GM12878 (cell line): ENCODE data around the gene MEX3C. TPM values are rescaled to one million over a fixed set of nuclear protein-coding genes. Genes with fewer than 3 reads are reported as not detected.

Experiments used
- ETV6 ChIP-seq, 2 experiments: fragments of 450-650 bp in 1 of 2; IDR thresholded peaks in 1 of 2; conservative IDR thresholded peaks in 1 of 2; 2 replicates each; pipeline ENCODE4 v1.6.1; 2014; ENCODE audit warnings: antibody characterized with exemption in 1 of 2, borderline replicate concordance in 1 of 2, low read depth in 1 of 2, mild to moderate bottlenecking in 1 of 2, moderate library complexity in 1 of 2
- EZH2 ChIP-seq: IDR thresholded peaks from 2 replicates; pipeline ENCODE4 v1.6.1; 2012; ENCODE audit warnings: low read depth, mild to moderate bottlenecking, control low read depth, inconsistent platforms, low read length, borderline replicate concordance; ENCODE audit not compliant: control insufficient read depth
- HCFC1 ChIP-seq: fragments of 150-350 bp; IDR thresholded peaks from 2 replicates; pipeline ENCODE4 v1.6.1; 2014; ENCODE audit warnings: low read length
- NFXL1 ChIP-seq: fragments of 450-650 bp; IDR thresholded peaks from 2 replicates; pipeline ENCODE4 v1.6.1; 2017; ENCODE audit warnings: antibody characterized with exemption, mild to moderate bottlenecking, borderline replicate concordance
- PAX8 ChIP-seq: fragments of 450-650 bp; IDR thresholded peaks from 2 replicates; pipeline ENCODE4 v1.6.1; 2017; ENCODE audit warnings: mild to moderate bottlenecking, moderate library complexity
- POLR2AphosphoS5 ChIP-seq: IDR thresholded peaks from 2 replicates; pipeline ENCODE4 v1.6.1; 2011; ENCODE audit warnings: mild to moderate bottlenecking, low read length, inconsistent platforms
- RBBP5 ChIP-seq: fragments of 200-600 bp; sonication (generic); conservative IDR thresholded peaks from 2 replicates; pipeline ENCODE4 v1.6.1; 2016
- SIN3A ChIP-seq: IDR thresholded peaks from 2 replicates; pipeline ENCODE4 v1.6.1; 2012; ENCODE audit warnings: low read depth, low read length, improper control_type of control experiment
- SREBF2 ChIP-seq: IDR thresholded peaks from 2 replicates; pipeline ENCODE4 v1.6.1; 2012; ENCODE audit warnings: mild to moderate bottlenecking, low read length
- STAT1 ChIP-seq: fragments of 450-650 bp; conservative IDR thresholded peaks from 2 replicates; pipeline ENCODE4 v1.6.1; 2014; ENCODE audit warnings: antibody characterized with exemption, mild to moderate bottlenecking
- SUZ12 ChIP-seq: fragments of 200-600 bp; sonication (generic); IDR thresholded peaks from one replicate; pipeline ENCODE4 v1.6.1; 2018; ENCODE audit warnings: antibody characterized with exemption, mild to moderate bottlenecking; ENCODE audit not compliant: unreplicated experiment
- TCF12 ChIP-seq: IDR thresholded peaks from 2 replicates; pipeline ENCODE4 v1.6.1; 2011; ENCODE audit warnings: low read depth, mild to moderate bottlenecking, low read length
- TCF7 ChIP-seq: IDR thresholded peaks from 2 replicates; pipeline ENCODE4 v1.6.1; 2014; ENCODE audit warnings: antibody characterized with exemption, borderline replicate concordance
- ZBTB33 ChIP-seq: fragments of 450-650 bp; IDR thresholded peaks from 2 replicates; pipeline ENCODE4 v1.6.1; 2017; ENCODE audit warnings: mild to moderate bottlenecking
- ZNF217 ChIP-seq: fragments of 450-650 bp; IDR thresholded peaks from 2 replicates; pipeline ENCODE4 v1.6.1; 2017; ENCODE audit warnings: antibody characterized with exemption, mild to moderate bottlenecking
- polyA plus RNA-seq, 11 experiments: library from polyadenylated mRNA; depleted of rRNA in 4 of 11; unstranded in 6 of 11; stranded (reverse) in 5 of 11; fragments of >200 nt; fragmentation: Nextera tagmentation in 4 of 11; fragmentation: Illumina TruSeq in 1 of 11; extraction: Ambion mirVana in 4 of 11; extraction: Trizol in 1 of 11; gene quantifications; 1 replicate in 1 of 11; 2 replicates in 10 of 11; pipeline versions ENCODE4 v1.2.1 to v1.2.3, GENCODE V29; 2011 to 2016; ENCODE audit warnings: inconsistent platforms in 2 of 11, missing spikeins in 2 of 11, low read depth in 1 of 11
- total RNA-seq, 4 experiments: library from RNA; depleted of rRNA in 3 of 4; stranded (reverse); fragments of >200 nt in 3 of 4; fragmentation: Illumina TruSeq in 1 of 4; extraction: Trizol in 1 of 4; gene quantifications; 2 replicates each; pipeline versions ENCODE4 v1.2.1 to v1.2.3, GENCODE V29; 2013 to 2021
- TF ChIP-seq, protein P1 (sequence below): fragments of 450-650 bp; formaldehyde crosslinking; IDR thresholded peaks from 2 replicates; pipeline ENCODE4 v1.4.0; 2022; ENCODE audit warnings: mild to moderate bottlenecking, moderate library complexity
- TF ChIP-seq, protein P2 (sequence below): IDR thresholded peaks from 2 replicates; pipeline ENCODE4 v1.6.1; 2012; ENCODE audit warnings: low read depth, low read length, improper control_type of control experiment
- TF ChIP-seq, protein P3 (sequence below): fragments of 150-350 bp; IDR thresholded peaks from 2 replicates; pipeline ENCODE4 v1.6.1; 2014; ENCODE audit warnings: mild to moderate bottlenecking, low read depth, low read length

MEX3C gene
- total and polyA plus RNA-seq, 10 of the 15 experiments (the other 5 are each of a cell fraction or from before 2014, with no cell fraction given): 6.7 to 48.8 (median 21.3) TPM

- TF ChIP-seq, protein P1, sequence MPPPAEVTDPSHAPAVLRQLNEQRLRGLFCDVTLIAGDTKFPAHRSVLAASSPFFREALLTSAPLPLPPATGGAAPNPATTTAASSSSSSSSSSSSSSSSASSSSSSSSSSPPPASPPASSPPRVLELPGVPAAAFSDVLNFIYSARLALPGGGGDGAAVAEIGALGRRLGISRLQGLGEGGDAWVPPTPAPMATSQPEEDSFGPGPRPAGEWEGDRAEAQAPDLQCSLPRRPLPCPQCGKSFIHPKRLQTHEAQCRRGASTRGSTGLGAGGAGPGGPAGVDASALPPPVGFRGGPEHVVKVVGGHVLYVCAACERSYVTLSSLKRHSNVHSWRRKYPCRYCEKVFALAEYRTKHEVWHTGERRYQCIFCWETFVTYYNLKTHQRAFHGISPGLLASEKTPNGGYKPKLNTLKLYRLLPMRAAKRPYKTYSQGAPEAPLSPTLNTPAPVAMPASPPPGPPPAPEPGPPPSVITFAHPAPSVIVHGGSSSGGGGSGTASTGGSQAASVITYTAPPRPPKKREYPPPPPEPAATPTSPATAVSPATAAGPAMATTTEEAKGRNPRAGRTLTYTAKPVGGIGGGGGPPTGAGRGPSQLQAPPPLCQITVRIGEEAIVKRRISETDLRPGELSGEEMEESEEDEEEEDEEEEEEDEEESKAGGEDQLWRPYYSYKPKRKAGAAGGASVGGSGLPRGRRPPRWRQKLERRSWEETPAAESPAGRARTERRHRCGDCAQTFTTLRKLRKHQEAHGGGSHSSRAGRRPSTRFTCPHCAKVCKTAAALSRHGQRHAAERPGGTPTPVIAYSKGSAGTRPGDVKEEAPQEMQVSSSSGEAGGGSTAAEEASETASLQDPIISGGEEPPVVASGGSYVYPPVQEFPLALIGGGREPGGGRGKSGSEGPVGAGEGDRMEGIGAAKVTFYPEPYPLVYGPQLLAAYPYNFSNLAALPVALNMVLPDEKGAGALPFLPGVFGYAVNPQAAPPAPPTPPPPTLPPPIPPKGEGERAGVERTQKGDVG (CRISPR knock-in tag): no peak
- TF ChIP-seq SIN3A: 0 out of 2 replicates have a peak, but pooled peaks have one; percentile 59
- TF ChIP-seq ZNF217: no peak; the same call in 1 of the 2 replicates
- no peak for TF ChIP-seq ZBTB33
- no peak for TF ChIP-seq HCFC1
- TF ChIP-seq, protein P2, sequence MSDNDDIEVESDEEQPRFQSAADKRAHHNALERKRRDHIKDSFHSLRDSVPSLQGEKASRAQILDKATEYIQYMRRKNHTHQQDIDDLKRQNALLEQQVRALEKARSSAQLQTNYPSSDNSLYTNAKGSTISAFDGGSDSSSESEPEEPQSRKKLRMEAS: peak; percentile 10; the same call in 1 of the 2 replicates
- no peak for TF ChIP-seq SUZ12
- TF ChIP-seq STAT1: no peak
- TF ChIP-seq EZH2: no peak
- 0 out of 4 replicates have a peak, but pooled peaks of 1 of the 2 experiments have one; percentile 45 for TF ChIP-seq ETV6 (conservative IDR thresholded peaks at IDR 0.05 in 1 of 2, IDR thresholded peaks at IDR 0.05 in 1 of 2; ENCODE audit: borderline replicate concordance in 1 of 2, low read depth in 1 of 2)
- TF ChIP-seq TCF12: peak; percentile 99
- TF ChIP-seq NFXL1: no peak
- TF ChIP-seq SREBF2: no peak
- peak; percentile 53 for TF ChIP-seq POLR2AphosphoS5
- TF ChIP-seq, protein P3, sequence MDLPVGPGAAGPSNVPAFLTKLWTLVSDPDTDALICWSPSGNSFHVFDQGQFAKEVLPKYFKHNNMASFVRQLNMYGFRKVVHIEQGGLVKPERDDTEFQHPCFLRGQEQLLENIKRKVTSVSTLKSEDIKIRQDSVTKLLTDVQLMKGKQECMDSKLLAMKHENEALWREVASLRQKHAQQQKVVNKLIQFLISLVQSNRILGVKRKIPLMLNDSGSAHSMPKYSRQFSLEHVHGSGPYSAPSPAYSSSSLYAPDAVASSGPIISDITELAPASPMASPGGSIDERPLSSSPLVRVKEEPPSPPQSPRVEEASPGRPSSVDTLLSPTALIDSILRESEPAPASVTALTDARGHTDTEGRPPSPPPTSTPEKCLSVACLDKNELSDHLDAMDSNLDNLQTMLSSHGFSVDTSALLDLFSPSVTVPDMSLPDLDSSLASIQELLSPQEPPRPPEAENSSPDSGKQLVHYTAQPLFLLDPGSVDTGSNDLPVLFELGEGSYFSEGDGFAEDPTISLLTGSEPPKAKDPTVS: no peak
- no peak for TF ChIP-seq TCF7
- TF ChIP-seq RBBP5: 0 out of 2 replicates have a peak, but pooled peaks have one; percentile 47
- no peak for TF ChIP-seq PAX8
Measured at GRCh38 chr18:51153659-51154371, 43.7 kb downstream of the MEX3C start (continued).
